GM21529 (cell line): ENCODE data around the gene PINLYP.

ENCODE experiments used
- ATAC-seq: cut with Tn5 transposase; IDR thresholded peaks from one replicate; pipeline ENCODE4 v1.9.1; 2021; ENCODE audit not compliant: unreplicated experiment

PINLYP gene

DNA sequence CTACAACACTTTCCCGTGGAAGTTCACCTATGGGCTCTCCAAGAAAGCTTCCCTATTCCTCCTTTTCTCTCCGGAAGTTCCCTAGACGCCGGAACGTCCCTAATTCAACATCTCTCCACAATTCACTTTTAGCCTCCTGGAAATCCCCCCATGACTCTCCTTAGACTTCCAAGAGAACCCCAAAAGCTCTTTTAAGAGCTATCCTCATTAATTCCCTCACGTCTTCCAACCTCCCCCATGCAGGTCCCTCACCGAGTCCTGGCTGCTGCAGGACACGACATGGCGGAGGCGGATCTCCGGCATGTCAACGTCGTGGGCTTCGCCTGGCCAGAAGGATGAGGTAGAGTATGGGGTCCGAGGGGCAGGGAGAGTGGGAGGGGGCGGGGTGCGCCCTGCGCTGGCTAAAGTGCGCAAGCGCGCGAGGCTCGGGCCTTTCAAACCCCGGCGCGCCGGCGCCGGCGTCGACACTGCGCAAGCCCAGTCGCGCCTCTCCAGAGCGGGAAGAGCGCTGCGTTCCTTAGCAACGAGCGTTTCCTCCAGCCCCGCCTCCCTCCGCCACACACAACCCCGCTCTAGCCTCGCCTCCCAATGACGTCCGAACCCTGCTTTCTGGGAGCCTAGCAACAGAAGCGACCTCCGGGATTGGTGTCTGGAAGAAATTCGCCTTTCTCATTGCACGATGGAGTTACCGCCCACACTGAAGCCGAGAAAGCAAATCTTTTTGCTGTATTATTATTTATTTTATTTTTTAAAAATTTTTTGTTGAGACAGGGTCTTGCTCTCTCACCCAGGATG lies at the start of gene PINLYP, which contains the start of gene XRCC1:
TSS of gene PINLYP (plus strand) at position 646 of the 795 bp plus-strand sequence. CDS start 1,391 bp downstream, outside the sequence.
TSS of gene XRCC1 (minus strand) at position 372 of the 795 bp plus-strand sequence. CDS start at position 303, 69 bp downstream.
- peak; percentile 96 for ATAC-seq

DNA sequence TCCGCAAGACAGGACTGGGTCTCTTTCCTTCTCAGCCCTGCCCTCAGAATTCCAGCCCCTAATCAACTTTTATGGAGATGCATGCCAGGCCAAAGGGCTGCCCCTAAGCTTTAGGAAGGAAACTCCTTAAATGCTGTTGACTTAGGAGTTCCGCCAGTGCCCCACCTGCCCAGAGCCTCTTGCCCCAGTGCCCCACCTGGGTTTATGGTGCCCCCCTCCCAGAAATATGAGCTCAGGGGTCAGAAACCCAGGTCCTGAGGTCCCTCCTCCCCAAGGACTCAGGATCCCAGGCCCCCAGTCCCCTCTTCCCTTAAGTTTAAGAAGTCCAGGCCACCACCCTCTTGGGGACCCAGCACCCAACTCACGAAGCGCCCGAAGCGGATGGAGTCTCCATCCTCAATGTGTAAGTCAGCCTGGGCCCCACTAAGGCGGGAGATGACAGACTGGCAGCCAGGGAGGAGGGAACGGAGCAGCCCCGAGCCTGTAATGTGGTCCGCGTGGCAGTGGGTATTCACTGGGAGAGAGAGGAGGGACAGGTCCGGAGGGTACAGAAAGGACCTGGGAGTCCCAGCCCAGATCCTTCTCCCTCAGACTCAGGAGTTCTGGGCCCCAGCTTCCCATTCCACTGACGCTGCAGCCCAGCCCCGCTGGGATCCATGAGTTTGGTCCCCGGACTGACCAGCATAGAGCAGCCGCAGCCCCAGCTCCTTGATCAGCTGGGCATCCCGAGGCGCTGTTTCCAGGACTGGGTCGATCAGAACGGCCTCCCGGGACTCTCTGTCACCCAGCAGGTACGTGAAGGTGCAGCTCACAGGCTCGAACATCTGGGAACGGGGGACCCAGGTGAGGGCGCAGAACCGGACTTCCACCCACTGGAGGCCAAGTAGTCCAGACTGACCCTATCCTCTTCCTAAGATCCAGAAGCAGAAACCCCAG lies 49.5 kb upstream of the PINLYP start:
- ATAC-seq = no peak

DNA sequence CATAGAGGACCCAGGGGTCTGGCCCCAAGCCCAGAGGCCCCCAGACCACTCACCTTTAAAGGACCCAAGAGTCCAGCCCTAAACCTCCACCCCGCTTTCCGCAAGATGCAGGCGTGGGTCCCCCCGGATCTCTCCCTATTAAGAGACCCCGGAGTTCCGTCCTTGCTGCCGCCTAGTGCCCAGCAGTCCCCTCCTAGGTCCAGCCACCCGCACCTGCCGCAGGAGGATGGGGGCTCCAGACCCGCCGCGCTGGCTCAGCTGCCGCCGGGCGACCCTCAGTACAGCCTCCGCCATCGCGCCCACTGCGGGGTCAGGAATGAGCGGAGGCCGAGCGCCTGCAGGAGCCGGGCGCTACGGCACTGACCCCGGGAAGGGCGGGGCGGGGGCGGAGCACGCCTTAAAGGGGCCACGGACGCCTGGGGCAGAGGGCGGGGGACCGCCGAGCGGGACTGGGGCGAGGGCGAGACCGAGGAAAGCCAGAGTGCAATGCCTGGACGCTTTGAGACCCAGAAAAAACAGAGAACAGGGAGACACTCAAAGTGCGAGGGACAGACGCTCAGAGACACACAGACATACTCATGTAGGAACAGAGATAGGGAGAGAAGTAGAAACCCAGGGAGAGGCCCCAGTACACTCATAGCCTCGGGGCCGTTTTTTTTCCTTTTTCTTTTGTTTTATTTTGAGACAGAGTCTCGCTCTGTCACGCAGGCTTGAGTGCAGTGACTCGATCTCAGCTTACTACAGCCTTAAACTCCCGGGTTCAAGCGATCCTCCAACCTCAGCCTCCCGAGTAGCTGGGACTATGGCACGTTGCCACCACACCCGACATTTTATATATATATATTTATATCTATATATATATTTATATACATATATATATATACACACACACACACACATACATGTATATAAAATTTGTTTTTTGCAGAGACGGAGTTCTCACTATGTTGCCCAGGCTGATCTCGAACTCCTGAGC lies 48.4 kb upstream of the PINLYP start, which contains the start of gene ETHE1:
TSS of gene ETHE1 (minus strand) at position 318 of the 976 bp plus-strand sequence. CDS start at position 294, 24 bp downstream.
- ATAC-seq = peak; percentile 60

DNA sequence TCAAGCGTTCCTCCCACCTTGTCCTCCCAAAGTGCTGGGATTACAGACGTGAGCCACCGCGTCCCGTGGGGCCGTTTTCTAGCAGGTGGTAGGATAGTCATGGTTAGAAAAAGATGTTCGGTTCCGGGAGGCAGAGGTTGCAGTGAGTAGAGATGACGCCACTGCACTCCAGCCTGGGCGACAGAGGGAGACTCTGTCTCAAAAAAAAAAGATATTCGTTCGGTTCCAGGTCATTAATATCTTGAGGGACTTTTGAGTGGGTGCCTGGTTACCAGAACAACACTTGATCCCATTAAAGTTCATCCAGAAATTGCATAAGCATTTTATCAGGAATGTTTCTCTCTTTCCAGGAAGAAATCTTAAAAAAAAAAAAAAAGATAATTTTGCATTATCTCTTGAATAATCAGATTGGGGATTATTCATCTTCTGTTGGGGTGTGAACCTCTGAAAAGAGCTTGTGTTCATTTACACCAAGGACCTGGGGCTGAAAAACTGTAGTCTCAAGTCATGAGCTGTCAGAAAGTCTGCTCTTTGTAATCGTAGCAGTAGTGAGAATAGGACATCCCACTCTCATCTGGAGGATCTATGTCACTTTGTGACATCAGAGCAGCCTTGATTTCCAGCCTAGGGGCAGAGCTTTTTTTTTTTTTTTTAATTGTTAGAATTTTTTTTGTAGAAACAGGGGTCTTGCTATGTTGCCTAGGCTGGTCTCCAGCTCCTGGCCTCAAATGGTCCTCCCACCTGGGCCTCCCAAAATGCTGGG lies 47.6 kb upstream of the PINLYP start:
- ATAC-seq = no peak

DNA sequence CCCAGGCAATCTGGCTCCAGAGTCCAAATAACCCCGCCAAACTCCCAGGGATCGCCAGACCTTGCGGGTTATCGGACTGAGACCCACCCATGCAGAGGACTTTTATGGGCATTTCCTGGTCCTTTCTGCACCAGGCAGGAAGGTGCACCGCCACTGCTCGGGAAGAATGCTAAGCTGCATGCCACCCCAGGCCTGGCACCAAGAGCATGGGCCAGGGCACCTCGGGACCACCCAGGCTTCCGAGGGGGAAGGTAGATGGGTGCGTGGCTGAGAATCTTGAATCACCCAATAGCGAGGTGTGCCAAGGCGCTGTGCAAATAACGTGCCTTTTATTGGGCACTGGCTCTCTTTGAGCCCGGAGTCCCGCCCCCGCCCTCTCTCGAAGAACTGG lies 43.0 kb upstream of the PINLYP start:
- peak; percentile 17 for ATAC-seq

DNA sequence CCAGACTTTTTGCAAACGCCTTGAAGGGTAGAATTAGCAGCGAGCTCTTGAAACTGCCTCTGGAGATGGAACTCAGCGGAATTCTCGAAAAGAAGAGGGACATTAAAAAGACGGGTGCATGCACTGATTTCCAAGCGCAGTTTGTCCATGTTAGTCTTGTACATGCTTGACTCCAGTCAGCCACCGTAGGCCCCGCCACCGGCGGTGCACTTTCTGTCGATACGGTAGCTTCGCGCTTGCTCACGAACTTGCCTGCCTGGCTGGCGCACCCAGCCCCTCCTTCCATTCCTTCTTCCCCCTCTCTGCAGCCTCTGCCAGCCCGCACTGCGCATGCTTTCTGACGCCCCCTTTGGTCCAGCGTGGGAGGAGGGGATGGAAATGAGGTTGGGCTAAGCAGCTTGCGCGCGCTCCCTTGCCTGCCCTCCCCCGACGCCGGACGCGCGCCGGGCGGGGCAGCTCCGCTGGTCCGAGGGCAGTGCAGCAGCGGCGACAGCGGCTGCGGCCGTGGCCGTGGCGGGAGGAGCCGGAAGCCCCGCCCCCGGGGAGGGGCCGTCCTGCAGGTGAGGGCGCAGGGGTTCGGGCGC lies 42.5 kb upstream of the PINLYP start, which contains the start of gene ZNF575:
TSS of gene ZNF575 (plus strand) at position 227 of the 584 bp plus-strand sequence. CDS start 1,235 bp downstream, outside the sequence.
- ATAC-seq = peak; percentile 50

DNA sequence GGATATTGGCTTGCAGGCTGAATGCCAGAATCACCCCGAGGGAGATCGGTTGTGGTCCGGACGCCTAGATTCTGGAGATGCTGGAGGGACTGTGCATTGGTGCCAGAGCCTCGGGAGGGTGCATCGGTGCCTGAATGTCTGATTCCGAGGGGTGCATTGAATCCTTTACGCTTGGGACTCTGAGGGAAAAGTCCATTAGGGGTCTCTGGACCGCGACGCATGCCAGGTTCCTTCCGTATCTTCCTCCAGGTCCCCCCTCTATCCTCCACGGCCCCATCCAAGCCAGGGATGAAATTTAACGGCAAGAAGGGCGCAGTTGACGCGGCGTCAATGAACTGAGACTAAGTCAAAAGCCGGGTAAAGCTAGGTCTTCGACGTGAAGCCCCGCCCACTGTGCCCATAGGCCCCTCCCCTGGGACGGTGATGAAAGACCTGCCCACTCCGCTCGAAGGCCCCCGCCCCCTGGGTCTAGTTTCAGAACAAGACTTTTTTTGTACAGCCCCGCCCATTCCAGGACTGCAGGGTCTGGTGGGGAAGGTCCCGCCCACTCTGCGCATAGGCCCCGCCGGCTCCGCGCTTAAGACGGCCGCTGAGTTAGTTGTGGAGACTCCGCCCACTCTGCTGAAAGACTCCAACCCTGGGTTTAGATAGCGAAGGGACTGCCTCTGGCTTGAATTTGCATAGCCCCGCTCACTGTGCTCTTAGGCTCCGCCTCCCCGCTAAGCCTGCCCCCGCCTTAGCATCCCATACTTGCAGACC lies 41.9 kb upstream of the PINLYP start:
- peak; percentile 59 for ATAC-seq

DNA sequence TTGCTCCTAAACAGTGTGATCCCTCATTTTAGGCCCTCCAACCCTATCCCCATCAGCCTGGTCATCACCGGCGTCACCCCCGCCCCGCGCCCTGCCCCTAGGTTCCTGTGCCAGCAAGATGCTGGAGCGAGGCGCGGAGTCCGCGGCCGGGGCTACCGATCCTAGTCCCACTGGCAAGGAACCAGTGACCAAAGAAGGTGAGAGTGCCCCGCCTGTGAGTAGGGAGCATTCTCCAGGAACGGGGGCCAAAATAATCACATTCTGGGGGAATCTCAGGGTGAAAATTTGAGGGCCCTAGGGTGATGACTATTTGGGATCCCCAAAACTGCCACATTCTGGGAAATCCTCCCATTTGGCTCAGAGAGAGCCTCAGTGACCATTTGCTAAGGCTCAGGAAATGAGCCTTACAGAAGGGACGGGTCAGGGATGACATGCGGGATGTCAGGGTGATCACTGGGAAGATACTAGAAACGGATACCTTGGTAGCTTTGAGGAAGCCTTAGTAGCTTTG lies 41.2 kb upstream of the PINLYP start:
- ATAC-seq = no peak

DNA sequence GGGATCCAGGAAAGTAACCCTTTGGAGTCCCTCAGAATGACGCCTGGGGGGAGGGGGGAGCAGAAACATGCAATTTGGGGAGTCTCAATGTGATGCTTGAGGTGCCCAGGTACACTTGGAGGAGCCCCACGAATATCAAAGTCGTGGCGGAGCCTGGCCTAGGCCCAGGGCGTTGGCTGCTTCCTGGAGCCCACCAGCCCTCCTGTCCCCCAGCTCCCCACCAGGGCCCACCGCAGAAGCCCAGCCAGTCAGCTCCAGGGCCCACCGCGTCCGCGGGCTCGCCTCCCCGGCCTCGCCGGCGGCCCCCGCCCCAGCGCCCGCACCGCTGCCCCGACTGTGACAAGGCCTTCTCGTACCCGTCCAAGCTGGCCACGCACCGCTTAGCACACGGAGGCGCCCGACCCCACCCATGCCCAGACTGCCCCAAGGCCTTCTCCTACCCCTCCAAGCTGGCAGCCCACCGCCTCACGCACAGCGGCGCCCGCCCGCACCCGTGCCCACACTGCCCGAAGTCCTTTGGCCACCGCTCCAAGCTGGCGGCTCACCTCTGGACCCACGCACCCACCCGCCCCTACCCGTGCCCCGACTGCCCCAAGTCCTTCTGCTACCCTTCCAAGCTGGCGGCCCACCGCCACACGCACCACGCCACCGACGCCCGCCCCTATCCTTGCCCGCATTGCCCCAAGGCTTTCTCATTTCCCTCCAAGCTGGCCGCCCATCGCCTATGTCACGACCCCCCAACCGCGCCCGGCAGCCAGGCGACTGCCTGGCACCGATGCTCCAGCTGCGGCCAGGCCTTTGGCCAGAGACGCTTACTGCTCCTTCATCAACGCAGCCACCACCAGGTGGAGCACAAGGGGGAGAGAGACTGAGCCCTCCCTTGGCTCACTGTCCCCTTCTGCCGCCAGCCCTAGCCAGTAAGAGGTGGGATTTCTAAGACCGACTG lies 40.5 kb upstream of the PINLYP start:
- no peak for ATAC-seq

DNA sequence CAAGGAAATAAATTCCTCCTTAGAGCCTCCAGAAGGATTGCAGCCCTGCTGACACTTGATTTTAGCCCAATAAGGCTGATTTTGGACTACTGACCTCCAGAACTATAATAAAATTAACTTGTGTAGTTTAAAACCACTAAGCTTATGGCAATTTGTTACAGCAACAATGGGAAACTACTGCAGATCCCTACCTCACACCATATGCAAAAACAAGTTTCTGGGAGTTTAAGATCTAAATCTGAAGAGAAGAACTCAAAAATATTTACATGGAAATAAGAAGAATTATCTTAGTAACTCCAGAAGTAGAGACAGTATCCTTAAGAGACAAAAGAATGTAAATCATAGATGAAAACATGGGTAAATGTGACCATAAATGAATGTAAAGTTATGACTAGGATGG lies 36.7 kb upstream of the PINLYP start:
- ATAC-seq = no peak

DNA sequence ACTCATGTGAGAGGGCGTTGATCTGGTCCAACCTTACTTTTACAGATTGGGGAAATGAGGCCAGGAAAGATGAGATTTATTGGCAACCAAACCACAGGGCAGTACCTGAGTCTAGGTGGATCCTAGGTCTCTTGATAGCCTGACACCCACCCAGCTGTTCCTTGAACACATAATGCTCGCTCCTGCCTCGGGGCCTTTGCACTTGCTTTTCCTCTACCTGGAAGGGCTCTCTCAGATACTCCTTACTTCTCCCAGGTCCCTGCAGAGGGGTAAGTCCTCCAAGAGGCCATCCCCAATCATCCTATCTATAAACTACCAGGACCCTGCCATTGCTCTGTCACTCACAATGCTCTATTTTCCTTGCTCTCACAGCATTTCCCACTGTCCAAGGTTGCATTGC lies 35.2 kb upstream of the PINLYP start:
- ATAC-seq = no peak

DNA sequence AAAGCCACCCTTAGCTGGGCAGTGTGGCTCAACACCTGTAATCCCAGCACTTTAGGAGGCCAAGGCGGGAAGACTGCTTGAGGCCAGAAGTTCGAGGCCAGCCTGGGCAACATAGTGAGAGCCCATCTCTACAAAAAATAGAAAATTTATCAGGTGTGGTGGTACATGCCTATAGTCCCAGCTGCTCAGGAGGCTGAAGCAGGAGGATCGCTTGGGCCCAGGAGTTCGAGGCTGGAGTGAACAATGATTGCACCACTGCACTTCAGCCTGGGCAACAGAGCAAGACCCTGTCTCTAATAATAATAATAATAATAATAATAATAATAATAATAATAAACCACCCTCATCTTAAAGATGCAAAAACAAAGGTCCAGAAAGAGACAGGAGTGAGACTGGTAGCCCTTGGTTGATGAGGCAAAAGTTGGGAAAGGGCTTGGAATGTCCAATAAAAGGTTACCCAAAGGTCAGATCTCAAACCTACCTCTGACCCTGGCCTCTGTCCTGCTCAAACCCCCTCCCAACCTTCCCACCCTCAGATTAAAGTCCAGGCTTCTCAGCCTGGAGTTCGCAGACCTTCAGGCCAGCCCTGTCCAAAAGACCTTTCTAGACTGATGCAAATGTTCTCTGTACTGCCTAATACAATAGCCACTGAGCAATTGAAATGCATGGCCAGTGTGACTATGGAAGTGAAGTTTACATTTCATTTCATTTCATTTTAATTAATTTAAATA lies 33.5 kb upstream of the PINLYP start:
- no peak for ATAC-seq

DNA sequence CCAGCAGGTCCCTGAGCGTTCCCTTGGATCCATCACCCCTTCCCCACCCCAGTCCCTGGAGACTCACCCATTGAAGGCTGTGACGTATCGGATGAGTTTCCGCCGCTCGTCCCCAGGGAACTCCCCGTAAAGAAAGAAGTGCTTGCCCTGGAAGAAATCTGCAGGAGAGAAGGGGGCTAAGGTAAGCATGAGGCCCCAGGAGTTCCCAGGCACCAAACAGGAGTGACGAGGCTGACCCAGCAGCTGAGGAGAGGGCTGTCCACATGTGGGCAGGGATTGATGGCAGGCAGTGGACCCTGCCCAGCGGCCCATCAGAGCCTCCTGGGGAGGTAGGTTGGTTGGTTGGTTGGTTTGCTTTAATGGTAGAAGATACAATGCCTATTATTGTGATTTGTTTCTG lies 31.5 kb upstream of the PINLYP start:
- no peak for ATAC-seq

DNA sequence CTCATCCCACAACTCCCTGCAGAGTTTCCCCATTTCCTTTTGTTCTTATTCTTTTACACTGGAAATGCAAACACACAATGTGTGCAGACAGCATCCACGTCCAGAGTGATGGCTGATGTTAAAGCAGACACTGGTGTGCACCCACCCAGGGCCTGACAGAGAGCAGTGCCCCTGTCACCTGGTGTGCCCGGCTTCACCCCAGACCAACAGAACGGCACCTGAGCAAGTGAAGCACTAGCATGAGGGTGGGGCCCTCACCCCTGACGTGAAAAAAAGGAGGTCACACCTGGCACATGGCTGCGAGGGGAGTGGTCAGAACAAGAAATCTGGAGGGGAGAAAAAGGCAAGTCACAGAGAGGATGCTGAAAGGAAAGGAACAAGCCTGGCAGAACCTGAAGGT lies 30.3 kb upstream of the PINLYP start:
- ATAC-seq = no peak

DNA sequence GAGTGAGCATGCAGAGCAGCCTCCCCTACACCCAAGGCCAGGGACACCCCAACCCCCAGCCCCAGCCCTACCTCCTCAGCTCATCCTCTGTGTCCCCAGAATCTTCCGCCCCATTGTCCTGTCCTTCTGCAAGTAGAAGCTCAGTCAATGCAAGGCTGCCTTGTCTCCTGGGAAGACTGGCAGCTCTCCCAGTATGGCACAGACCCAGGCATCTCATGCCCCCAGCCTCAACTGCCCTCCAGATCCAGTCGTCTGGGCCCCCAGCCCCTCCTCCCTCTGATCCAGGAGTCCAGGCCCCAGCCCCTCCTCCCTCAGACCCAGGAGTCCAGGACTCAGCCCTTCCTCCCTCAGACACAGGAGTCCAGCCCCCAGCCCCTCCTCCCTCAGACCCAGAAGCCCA lies 29.6 kb upstream of the PINLYP start:
- ATAC-seq = no peak

DNA sequence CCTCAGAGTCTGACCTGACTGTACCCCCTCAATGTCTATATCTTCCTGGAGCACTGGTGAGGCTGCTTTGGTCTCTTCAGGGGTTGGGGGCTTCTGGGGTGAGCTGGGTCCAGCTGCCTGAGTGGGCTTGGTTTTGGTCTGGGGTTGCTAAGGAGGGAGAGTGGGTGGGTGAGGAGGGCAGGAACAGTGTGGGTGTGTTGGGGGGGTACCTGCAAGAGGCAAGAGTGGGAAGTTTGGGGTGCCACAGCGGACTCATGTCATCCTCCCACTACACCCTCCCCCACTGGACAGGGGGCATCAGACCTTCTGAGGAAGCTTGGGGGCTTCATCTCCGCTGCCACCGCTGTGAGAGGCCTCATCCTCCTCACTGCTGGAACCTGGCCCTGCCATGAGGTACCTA lies 29.0 kb upstream of the PINLYP start:
- no peak for ATAC-seq
